ENCODE results near the gene ERC2. TPM values are rescaled to one million over a fixed set of nuclear protein-coding genes. Genes with fewer than 3 reads are reported as not detected.

Gene ERC2
- polyA plus RNA-seq, 3 donors, result not detected

GRCh38 chr3:56055951-56056350 lies 412.3 kb downstream of the ERC2 start:
- Histone ChIP-seq H3K36me3 (replicated peaks in 1 of 2; ENCODE audit: control insufficient read depth in 1 of 2, insufficient read depth in 2 of 2, low read length in 2 of 2) (no peaks in the 10 kb centered on the region), H4K20me1 (ENCODE audit: insufficient read depth, low read length) (no peaks in the 10 kb centered on the region), H3K4me2 (replicated peaks; ENCODE audit: extremely low read depth, low read length, poor library complexity, severe bottlenecking) (no peak overlapping the region), H3K27me3 (ENCODE audit: control insufficient read depth in 2 of 2, insufficient read depth in 2 of 2, low read length in 2 of 2) (no peaks in the 10 kb centered on the region), H3K9me3 (replicated peaks in 1 of 2; ENCODE audit: control insufficient read depth in 1 of 2, insufficient read depth in 1 of 2, low read length in 2 of 2) (no peaks in the 10 kb centered on the region), H3K4me1 (ENCODE audit: control insufficient read depth in 1 of 2, insufficient read depth in 2 of 2, low read length in 2 of 2) (no peaks in the 10 kb centered on the region), H3K79me2 (ENCODE audit: insufficient read depth, low read length) (no peaks in the 10 kb centered on the region), H2AFZ (ENCODE audit: insufficient read depth, low read depth, low read length, poor library complexity, severe bottlenecking) (no peak overlapping the region), H3K9ac (ENCODE audit: insufficient read depth, low read length, poor library complexity, severe bottlenecking) (no peak overlapping the region), H3K27ac (ENCODE audit: low read depth in 1 of 2, low read length in 2 of 2) (no peak overlapping the region), H3K4me3 (replicated peaks in 1 of 3; ENCODE audit: low read depth in 2 of 3, low read length in 3 of 3) (no peak overlapping the region)
- intact Hi-C loops (cut with micrococcal nuclease), result no loop called here
- no peak for DNase-seq
- Mint-ChIP-seq H3K27ac (no peak overlapping the region), H3K36me3 (no peaks in the 10 kb centered on the region), H3K27me3 (ENCODE audit: low read depth in 3 of 3) (peaks cover 0 to 3% (median 2%) of the 10 kb centered on the region in 3 donors), H3K4me1 (no peaks in the 10 kb centered on the region), H3K4me3 (no peak overlapping the region), H3K9me3 (peaks cover 0 to 1% (median 0%) of the 10 kb centered on the region in 7 donors)
- TF ChIP-seq CTCF (IDR thresholded peaks at IDR 0.05), result no peak

GRCh38 chr3:56055546-56055945 lies 412.7 kb downstream of the ERC2 start:
- no peaks in the 10 kb centered on the region for H3K27me3 ChIP-seq (ENCODE audit: control insufficient read depth in 2 of 2, insufficient read depth in 2 of 2, low read length in 2 of 2)
- TF ChIP-seq CTCF (IDR thresholded peaks at IDR 0.05), result no peak
- no peaks in the 10 kb centered on the region for H3K9me3 ChIP-seq (replicated peaks in 1 of 2; ENCODE audit: control insufficient read depth in 1 of 2, insufficient read depth in 1 of 2, low read length in 2 of 2)
- peaks cover 0 to 1% (median 0%) of the 10 kb centered on the region in 7 donors for H3K9me3 Mint-ChIP-seq
- no peak overlapping the region for H3K9ac ChIP-seq (ENCODE audit: insufficient read depth, low read length, poor library complexity, severe bottlenecking)
- no peaks in the 10 kb centered on the region for H4K20me1 ChIP-seq (ENCODE audit: insufficient read depth, low read length)
- no peak for DNase-seq
- no peak overlapping the region for H3K4me3 Mint-ChIP-seq
- no peak overlapping the region for H3K27ac Mint-ChIP-seq
- intact Hi-C loops (cut with micrococcal nuclease), result no loop called here
- peaks cover 0 to 3% (median 2%) of the 10 kb centered on the region in 3 donors for H3K27me3 Mint-ChIP-seq (ENCODE audit: low read depth in 3 of 3)
- H3K79me2 ChIP-seq (ENCODE audit: insufficient read depth, low read length), result no peaks in the 10 kb centered on the region
- no peak overlapping the region for H3K4me3 ChIP-seq (replicated peaks in 1 of 3; ENCODE audit: low read depth in 2 of 3, low read length in 3 of 3)
- H2AFZ ChIP-seq (ENCODE audit: insufficient read depth, low read depth, low read length, poor library complexity, severe bottlenecking), result no peak overlapping the region
- H3K4me1 ChIP-seq (ENCODE audit: control insufficient read depth in 1 of 2, insufficient read depth in 2 of 2, low read length in 2 of 2), result no peaks in the 10 kb centered on the region
- no peak overlapping the region for H3K27ac ChIP-seq (ENCODE audit: low read depth in 1 of 2, low read length in 2 of 2)
- no peaks in the 10 kb centered on the region for H3K36me3 ChIP-seq (replicated peaks in 1 of 2; ENCODE audit: control insufficient read depth in 1 of 2, insufficient read depth in 2 of 2, low read length in 2 of 2)
- WGBS (ENCODE audit: insufficient coverage), result 83% methylated on average over 4 of the region's 4 CpGs
- no peaks in the 10 kb centered on the region for H3K4me1 Mint-ChIP-seq
- no peaks in the 10 kb centered on the region for H3K36me3 Mint-ChIP-seq
- H3K4me2 ChIP-seq (replicated peaks; ENCODE audit: extremely low read depth, low read length, poor library complexity, severe bottlenecking), result no peak overlapping the region

Data from CD14-positive monocyte (primary cell).